KMS-11 (cell line): ENCODE results near the gene SIX4.

Experiments
- H2AFZ ChIP-seq: fragments of 200-600 bp; sonication (generic); 2 replicates; pipeline ENCODE4 v1.6.1; 2016; ENCODE audit warnings: antibody characterized with exemption, mixed run types, low read depth
- H3K27ac ChIP-seq: fragments of 200-600 bp; sonication (generic); 2 replicates; pipeline ENCODE4 v1.6.1; 2016; ENCODE audit warnings: mild to moderate bottlenecking, mixed run types
- H3K27me3 ChIP-seq: fragments of 200-600 bp; sonication (generic); 2 replicates; pipeline ENCODE4 v1.6.1; 2017; ENCODE audit warnings: mild to moderate bottlenecking, low read depth, mixed run types, moderate library complexity; ENCODE audit not compliant: insufficient read depth
- H3K36me3 ChIP-seq: fragments of 200-600 bp; sonication (generic); 2 replicates; pipeline ENCODE4 v1.6.1; 2017; ENCODE audit warnings: mild to moderate bottlenecking, mixed run types; ENCODE audit not compliant: insufficient read depth
- H3K4me1 ChIP-seq: fragments of 200-600 bp; sonication (generic); 2 replicates; pipeline ENCODE4 v1.6.1; 2016; ENCODE audit warnings: mild to moderate bottlenecking, low read depth, mixed run types; ENCODE audit not compliant: poor library complexity, severe bottlenecking
- H3K4me2 ChIP-seq: fragments of 200-600 bp; sonication (generic); 2 replicates; pipeline ENCODE4 v1.7.0; 2016; ENCODE audit warnings: mild to moderate bottlenecking, mixed run types
- H3K4me3 ChIP-seq: fragments of 200-600 bp; sonication (generic); IDR thresholded peaks from 2 replicates; pipeline ENCODE4 v1.6.1; 2017; ENCODE audit warnings: low read depth, low read length, mixed read lengths; ENCODE audit not compliant: insufficient read depth
- H3K79me2 ChIP-seq: fragments of 200-600 bp; sonication (generic); 2 replicates; pipeline ENCODE4 v1.6.1; 2016; ENCODE audit warnings: low read depth, mixed run types; ENCODE audit not compliant: insufficient read depth
- H3K9ac ChIP-seq: fragments of 200-600 bp; sonication (generic); 2 replicates; pipeline ENCODE4 v1.6.1; 2016; ENCODE audit warnings: mild to moderate bottlenecking, mixed run types
- H4K20me1 ChIP-seq: fragments of 200-600 bp; sonication (generic); 2 replicates; pipeline ENCODE4 v1.6.1; 2016; ENCODE audit warnings: mild to moderate bottlenecking, mixed run types; ENCODE audit not compliant: insufficient read depth
- TF ChIP-seq, protein P1 (sequence below): fragments of 200-600 bp; sonication (generic); conservative IDR thresholded peaks from 2 replicates; pipeline ENCODE4 v1.6.1; 2017; ENCODE audit warnings: low read depth, mild to moderate bottlenecking, antibody characterized with exemption, low read length, moderate library complexity, mixed read lengths

SIX4 gene

DNA sequence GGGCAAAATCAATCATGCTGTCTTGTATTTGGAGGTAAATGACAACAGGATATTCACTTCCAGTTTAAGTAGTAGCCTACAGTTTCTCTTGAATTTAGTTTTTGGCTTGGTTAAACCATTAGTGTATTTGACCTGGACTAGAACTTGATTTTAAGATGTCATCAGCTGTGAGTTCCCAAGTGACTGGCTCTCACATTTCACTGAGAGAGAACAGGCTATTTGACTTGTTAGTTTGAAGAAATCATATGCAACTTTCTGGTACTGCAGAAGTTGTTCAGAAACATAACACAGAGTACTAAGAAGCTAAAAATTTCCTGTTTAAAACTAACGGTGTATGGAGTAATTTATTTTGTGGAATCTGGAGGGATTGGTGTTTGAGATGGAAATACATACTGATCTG is 32.7 kb upstream of the SIX4 start:
- H3K27ac ChIP-seq: no peak overlapping the region

DNA sequence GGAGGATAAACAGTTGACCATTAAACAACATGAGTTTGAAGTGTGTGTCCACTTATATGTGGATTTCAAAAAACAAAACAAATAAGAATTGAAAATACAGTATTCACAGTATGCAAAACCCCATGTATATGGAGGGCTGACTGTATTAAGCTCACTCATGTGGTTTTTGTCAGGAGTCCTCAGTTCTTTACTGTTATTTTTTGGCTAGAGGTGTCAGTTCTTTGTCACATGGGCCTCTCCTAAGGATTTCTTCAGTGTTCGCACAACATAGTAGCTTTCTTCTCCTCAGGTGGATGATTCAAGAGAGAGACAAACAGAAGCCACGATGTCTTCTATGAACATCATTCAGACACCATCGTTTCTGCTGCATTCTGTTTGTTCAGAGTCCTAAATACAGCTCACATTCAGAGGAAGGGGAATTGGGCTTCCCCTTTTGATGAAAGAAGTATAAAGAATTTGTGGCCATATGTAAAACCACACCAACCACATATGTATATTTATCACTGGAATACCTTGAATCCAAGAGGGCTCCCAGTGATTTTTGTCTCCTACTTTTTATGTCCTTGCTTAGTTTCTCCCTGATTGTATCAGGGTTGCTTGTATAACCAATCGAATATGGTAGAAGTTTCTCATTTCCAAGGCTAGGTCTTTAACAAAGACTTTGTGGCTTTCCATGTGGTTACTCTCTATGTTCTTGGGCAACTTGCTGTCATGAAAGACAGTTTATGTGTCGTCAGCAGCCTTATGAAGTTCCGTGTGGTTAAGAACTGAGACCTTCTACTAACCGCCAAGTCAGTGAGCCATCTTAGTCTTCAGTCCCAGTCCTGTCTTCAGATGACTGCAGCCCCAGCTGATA is 29.3 kb upstream of the SIX4 start:
- H2AFZ ChIP-seq: no peak overlapping the region

More for the DNA sequence above, 32.7 kb upstream of the SIX4 start:
- TF ChIP-seq, protein P1, sequence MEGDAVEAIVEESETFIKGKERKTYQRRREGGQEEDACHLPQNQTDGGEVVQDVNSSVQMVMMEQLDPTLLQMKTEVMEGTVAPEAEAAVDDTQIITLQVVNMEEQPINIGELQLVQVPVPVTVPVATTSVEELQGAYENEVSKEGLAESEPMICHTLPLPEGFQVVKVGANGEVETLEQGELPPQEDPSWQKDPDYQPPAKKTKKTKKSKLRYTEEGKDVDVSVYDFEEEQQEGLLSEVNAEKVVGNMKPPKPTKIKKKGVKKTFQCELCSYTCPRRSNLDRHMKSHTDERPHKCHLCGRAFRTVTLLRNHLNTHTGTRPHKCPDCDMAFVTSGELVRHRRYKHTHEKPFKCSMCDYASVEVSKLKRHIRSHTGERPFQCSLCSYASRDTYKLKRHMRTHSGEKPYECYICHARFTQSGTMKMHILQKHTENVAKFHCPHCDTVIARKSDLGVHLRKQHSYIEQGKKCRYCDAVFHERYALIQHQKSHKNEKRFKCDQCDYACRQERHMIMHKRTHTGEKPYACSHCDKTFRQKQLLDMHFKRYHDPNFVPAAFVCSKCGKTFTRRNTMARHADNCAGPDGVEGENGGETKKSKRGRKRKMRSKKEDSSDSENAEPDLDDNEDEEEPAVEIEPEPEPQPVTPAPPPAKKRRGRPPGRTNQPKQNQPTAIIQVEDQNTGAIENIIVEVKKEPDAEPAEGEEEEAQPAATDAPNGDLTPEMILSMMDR: no peak
- no peak overlapping the region for H2AFZ ChIP-seq
- no peaks in the 10 kb centered on the region for H3K27me3 ChIP-seq
- peaks cover 84% of the 10 kb centered on the region for H3K4me1 ChIP-seq
- no peaks in the 10 kb centered on the region for H3K36me3 ChIP-seq
- H3K79me2 ChIP-seq: peaks cover 12% of the 10 kb centered on the region; the same call in 1 of the 2 replicates
- no peak overlapping the region for H3K4me3 ChIP-seq
- H3K9ac ChIP-seq: no peak overlapping the region
- H3K4me2 ChIP-seq: no peak overlapping the region
- no peaks in the 10 kb centered on the region for H4K20me1 ChIP-seq

DNA sequence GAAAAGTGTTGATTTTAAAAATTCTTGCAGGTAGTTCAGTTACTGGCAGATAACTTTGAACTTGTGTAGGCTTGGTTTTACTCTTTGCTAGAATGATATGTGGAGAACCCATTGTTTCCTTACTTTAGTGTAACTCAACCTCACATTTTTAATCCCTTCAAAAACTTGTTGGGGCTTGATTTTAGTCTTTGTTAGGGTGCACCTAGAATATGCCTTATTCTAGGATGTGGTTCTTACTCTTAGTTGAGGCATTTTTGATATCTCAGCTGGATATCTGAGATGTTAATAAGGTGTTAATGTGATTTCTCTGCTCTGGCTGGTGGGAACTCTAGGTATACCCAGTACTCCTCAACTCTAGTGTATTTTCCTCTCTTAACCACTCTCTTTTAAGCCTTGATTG is 20.4 kb upstream of the SIX4 start:
- Histone ChIP-seq H3K36me3 (no peaks in the 10 kb centered on the region), H4K20me1 (no peaks in the 10 kb centered on the region), H3K27ac (no peak overlapping the region), H3K4me2 (no peak overlapping the region), H3K4me1 (peaks cover 3% of the 10 kb centered on the region), H3K4me3 (no peak overlapping the region), H3K9ac (no peak overlapping the region), H2AFZ (no peak overlapping the region), H3K79me2 (peaks cover 8% of the 10 kb centered on the region; the same call in 1 of the 2 replicates), H3K27me3 (no peaks in the 10 kb centered on the region)
- TF ChIP-seq, protein P1: no peak

More for the DNA sequence above, 29.3 kb upstream of the SIX4 start:
- H3K79me2 ChIP-seq: peaks cover 22% of the 10 kb centered on the region; the same call in 1 of the 2 replicates
- H3K27me3 ChIP-seq: no peaks in the 10 kb centered on the region
- H3K9ac ChIP-seq: peak overlapping the region; percentile 19; the same call in 1 of the 2 replicates
- no peaks in the 10 kb centered on the region for H3K36me3 ChIP-seq
- no peak overlapping the region for H3K4me3 ChIP-seq
- peaks cover 85% of the 10 kb centered on the region for H3K4me1 ChIP-seq
- TF ChIP-seq, protein P1: no peak
- H4K20me1 ChIP-seq: no peaks in the 10 kb centered on the region
- H3K27ac ChIP-seq: peak overlapping the region; percentile 81
- peak overlapping the region; percentile 77 for H3K4me2 ChIP-seq

DNA sequence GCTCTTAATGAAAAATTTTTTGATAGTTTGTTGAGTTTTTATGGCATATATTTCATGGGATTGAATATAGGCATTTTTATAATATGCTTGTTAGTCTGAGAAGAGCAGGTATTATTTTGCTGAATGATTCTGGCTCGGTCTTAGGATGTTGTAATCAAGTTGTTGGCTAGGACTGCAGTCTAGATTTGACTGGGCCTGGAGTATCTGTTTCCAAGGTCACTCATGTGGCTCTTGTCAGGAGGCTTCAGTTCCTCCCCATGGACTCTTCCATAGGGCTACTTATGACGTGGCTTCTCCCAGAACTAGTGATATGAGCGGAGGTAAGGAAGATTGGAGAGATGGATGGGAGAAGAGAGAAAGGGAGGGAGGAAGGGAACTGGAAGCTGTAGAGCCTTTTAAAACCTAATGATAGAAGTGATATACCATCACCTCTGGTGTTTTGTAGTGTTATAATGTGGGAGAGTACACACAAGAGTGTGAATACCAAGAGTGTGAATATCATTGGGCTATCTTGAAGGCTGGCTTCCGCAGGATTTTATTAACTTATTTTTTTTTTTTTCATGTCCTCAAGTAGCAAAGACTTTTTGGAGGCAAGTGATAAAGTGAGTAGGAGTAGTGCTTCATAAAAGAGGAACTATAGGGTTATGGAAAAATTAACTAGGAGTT is 14.8 kb upstream of the SIX4 start:
- H3K9ac ChIP-seq: no peak overlapping the region
- H3K36me3 ChIP-seq: no peaks in the 10 kb centered on the region
- peaks cover 15% of the 10 kb centered on the region for H3K4me1 ChIP-seq

More for the DNA sequence above, 14.8 kb upstream of the SIX4 start:
- H3K4me3 ChIP-seq: no peak overlapping the region
- H3K79me2 ChIP-seq: peaks cover 25% of the 10 kb centered on the region
- H3K27ac ChIP-seq: no peak overlapping the region
- no peak overlapping the region for H3K4me2 ChIP-seq
- TF ChIP-seq, protein P1: no peak
- no peaks in the 10 kb centered on the region for H4K20me1 ChIP-seq
- H2AFZ ChIP-seq: no peak overlapping the region
- H3K27me3 ChIP-seq: no peaks in the 10 kb centered on the region
